ENCODE measurements around the gene C21orf58.
"Not testable (repeated sequence)": the region's sequence is repeated elsewhere in the genome, so short reads cannot be mapped to it uniquely, and the experiment has no call there.

Gene C21orf58

GRCh38 chr21:46324390-46325072 is 861 bp upstream of the C21orf58 start:
- H3K4me1 Mint-ChIP-seq (ENCODE audit: low read depth), result peaks cover 32% of the 10 kb centered on the region
- DNase-seq (ENCODE audit: low spot score), result peak; percentile 82
- H3K36me3 Mint-ChIP-seq (ENCODE audit: low read depth), result peaks cover 53% of the 10 kb centered on the region
- peak overlapping the region; percentile 90 for H3K4me3 Mint-ChIP-seq
- H3K27me3 Mint-ChIP-seq (ENCODE audit: low read depth), result no peaks in the 10 kb centered on the region
- peak overlapping the region; percentile 97 for H3K27ac Mint-ChIP-seq
- no peaks in the 10 kb centered on the region for H3K9me3 Mint-ChIP-seq

GRCh38 chr21:46323227-46323709 is 402 bp downstream of the C21orf58 start:
- H3K36me3 Mint-ChIP-seq (ENCODE audit: low read depth), result peaks cover 46% of the 10 kb centered on the region
- peak overlapping the region; percentile 90 for H3K4me3 Mint-ChIP-seq
- no peak for DNase-seq (ENCODE audit: low spot score)
- H3K27me3 Mint-ChIP-seq (ENCODE audit: low read depth), result no peaks in the 10 kb centered on the region
- no peaks in the 10 kb centered on the region for H3K9me3 Mint-ChIP-seq
- H3K4me1 Mint-ChIP-seq (ENCODE audit: low read depth), result peaks cover 38% of the 10 kb centered on the region
- H3K27ac Mint-ChIP-seq, result peak overlapping the region; percentile 90

- Mint-ChIP-seq H3K36me3 (ENCODE audit: low read depth) (peaks cover 41% of the 10 kb centered on the region), H3K27me3 (ENCODE audit: low read depth) (no peaks in the 10 kb centered on the region), H3K4me1 (ENCODE audit: low read depth) (peaks cover 37% of the 10 kb centered on the region), H3K9me3 (no peaks in the 10 kb centered on the region), H3K27ac (peak overlapping the region; percentile 90), H3K4me3 (peak overlapping the region; percentile 90)
- peak; percentile 17 for DNase-seq (ENCODE audit: low spot score)
Measured at GRCh38 chr21:46322351-46323226, 1.1 kb downstream of the C21orf58 start.

GRCh38 chr21:46320331-46320801 is 3.3 kb downstream of the C21orf58 start:
- peak overlapping the region; percentile 49 for H3K27ac Mint-ChIP-seq
- H3K4me3 Mint-ChIP-seq, result peak overlapping the region; percentile 90
- H3K36me3 Mint-ChIP-seq (ENCODE audit: low read depth), result peaks cover 33% of the 10 kb centered on the region
- H3K4me1 Mint-ChIP-seq (ENCODE audit: low read depth), result peaks cover 24% of the 10 kb centered on the region
- H3K9me3 Mint-ChIP-seq, result no peaks in the 10 kb centered on the region
- DNase-seq (ENCODE audit: low spot score), result no peak
- no peaks in the 10 kb centered on the region for H3K27me3 Mint-ChIP-seq (ENCODE audit: low read depth)

- DNase-seq (ENCODE audit: low spot score), result no peak
- no peaks in the 10 kb centered on the region for H3K27me3 Mint-ChIP-seq (ENCODE audit: low read depth)
- H3K4me1 Mint-ChIP-seq (ENCODE audit: low read depth), result peaks cover 23% of the 10 kb centered on the region
- no peak overlapping the region for H3K27ac Mint-ChIP-seq
- H3K36me3 Mint-ChIP-seq (ENCODE audit: low read depth), result peaks cover 34% of the 10 kb centered on the region
- no peaks in the 10 kb centered on the region for H3K9me3 Mint-ChIP-seq
- H3K4me3 Mint-ChIP-seq, result no peak overlapping the region
Measured at GRCh38 chr21:46319186-46319585, 4.5 kb downstream of the C21orf58 start.

GRCh38 chr21:46318464-46318845 is 5.2 kb downstream of the C21orf58 start:
- H3K4me3 Mint-ChIP-seq, result no peak overlapping the region
- H3K36me3 Mint-ChIP-seq (ENCODE audit: low read depth), result peaks cover 37% of the 10 kb centered on the region
- peak overlapping the region; percentile 55 for H3K27ac Mint-ChIP-seq
- H3K9me3 Mint-ChIP-seq, result no peaks in the 10 kb centered on the region
- peaks cover 23% of the 10 kb centered on the region for H3K4me1 Mint-ChIP-seq (ENCODE audit: low read depth)
- H3K27me3 Mint-ChIP-seq (ENCODE audit: low read depth), result no peaks in the 10 kb centered on the region
- no peak for DNase-seq (ENCODE audit: low spot score)

GRCh38 chr21:46317710-46318463 is 5.8 kb downstream of the C21orf58 start:
- peaks cover 23% of the 10 kb centered on the region for H3K4me1 Mint-ChIP-seq (ENCODE audit: low read depth)
- DNase-seq (ENCODE audit: low spot score), result no peak
- no peaks in the 10 kb centered on the region for H3K27me3 Mint-ChIP-seq (ENCODE audit: low read depth)
- H3K27ac Mint-ChIP-seq, result no peak overlapping the region
- H3K4me3 Mint-ChIP-seq, result no peak overlapping the region
- H3K9me3 Mint-ChIP-seq, result no peaks in the 10 kb centered on the region
- peaks cover 35% of the 10 kb centered on the region for H3K36me3 Mint-ChIP-seq (ENCODE audit: low read depth)

- no peak overlapping the region for H3K4me3 Mint-ChIP-seq
- H3K27ac Mint-ChIP-seq, result no peak overlapping the region
- DNase-seq (ENCODE audit: low spot score), result no peak
- peaks cover 19% of the 10 kb centered on the region for H3K4me1 Mint-ChIP-seq (ENCODE audit: low read depth)
- H3K36me3 Mint-ChIP-seq (ENCODE audit: low read depth), result peaks cover 32% of the 10 kb centered on the region
- H3K27me3 Mint-ChIP-seq (ENCODE audit: low read depth), result no peaks in the 10 kb centered on the region
- no peaks in the 10 kb centered on the region for H3K9me3 Mint-ChIP-seq
Measured at GRCh38 chr21:46316708-46317324, 6.9 kb downstream of the C21orf58 start.

- no peak for DNase-seq (ENCODE audit: low spot score)
- H3K36me3 Mint-ChIP-seq (ENCODE audit: low read depth), result peaks cover 26% of the 10 kb centered on the region
- no peaks in the 10 kb centered on the region for H3K9me3 Mint-ChIP-seq
- H3K27me3 Mint-ChIP-seq (ENCODE audit: low read depth), result no peaks in the 10 kb centered on the region
- H3K4me1 Mint-ChIP-seq (ENCODE audit: low read depth), result peaks cover 5% of the 10 kb centered on the region
- H3K27ac Mint-ChIP-seq, result no peak overlapping the region
- H3K4me3 Mint-ChIP-seq, result no peak overlapping the region
Measured at GRCh38 chr21:46314441-46315020, 9.1 kb downstream of the C21orf58 start.

- Mint-ChIP-seq H3K27ac (no peak overlapping the region), H3K9me3 (no peaks in the 10 kb centered on the region), H3K27me3 (ENCODE audit: low read depth) (no peaks in the 10 kb centered on the region), H3K4me3 (no peak overlapping the region), H3K4me1 (ENCODE audit: low read depth) (no peaks in the 10 kb centered on the region), H3K36me3 (ENCODE audit: low read depth) (peaks cover 32% of the 10 kb centered on the region)
- DNase-seq (ENCODE audit: low spot score), result no peak
Measured at GRCh38 chr21:46312949-46313348, 10.7 kb downstream of the C21orf58 start.

- no peak for DNase-seq (ENCODE audit: low spot score)
- Mint-ChIP-seq H3K4me1 (ENCODE audit: low read depth) (no peaks in the 10 kb centered on the region), H3K27me3 (ENCODE audit: low read depth) (no peaks in the 10 kb centered on the region), H3K9me3 (no peaks in the 10 kb centered on the region), H3K27ac (no peak overlapping the region), H3K36me3 (ENCODE audit: low read depth) (peaks cover 39% of the 10 kb centered on the region), H3K4me3 (no peak overlapping the region)
Measured at GRCh38 chr21:46311568-46311967, 12.1 kb downstream of the C21orf58 start.

GRCh38 chr21:46310260-46310659 is 13.4 kb downstream of the C21orf58 start:
- H3K36me3 Mint-ChIP-seq (ENCODE audit: low read depth), result peaks cover 35% of the 10 kb centered on the region
- not testable (repeated sequence) for H3K4me3 Mint-ChIP-seq; DNase-seq (ENCODE audit: low spot score); H3K27me3 Mint-ChIP-seq (ENCODE audit: low read depth); H3K9me3 Mint-ChIP-seq; H3K27ac Mint-ChIP-seq; H3K4me1 Mint-ChIP-seq (ENCODE audit: low read depth)

- Mint-ChIP-seq H3K9me3 (no peaks in the 10 kb centered on the region), H3K4me3 (no peak overlapping the region), H3K27me3 (ENCODE audit: low read depth) (no peaks in the 10 kb centered on the region), H3K27ac (no peak overlapping the region), H3K4me1 (ENCODE audit: low read depth) (no peaks in the 10 kb centered on the region), H3K36me3 (ENCODE audit: low read depth) (peaks cover 42% of the 10 kb centered on the region)
- DNase-seq (ENCODE audit: low spot score), result no peak
Measured at GRCh38 chr21:46308431-46308830, 15.2 kb downstream of the C21orf58 start.

All from T-helper 2 cell treated with Interferon-gamma antibody and Interleukin-4, amounts not matched to agents 5 μg/mL and 100 μg/mL, for 36 hours (primary cell).